Measurements from ENCODE around the gene TUBGCP2.

The TUBGCP2 gene

DNA sequence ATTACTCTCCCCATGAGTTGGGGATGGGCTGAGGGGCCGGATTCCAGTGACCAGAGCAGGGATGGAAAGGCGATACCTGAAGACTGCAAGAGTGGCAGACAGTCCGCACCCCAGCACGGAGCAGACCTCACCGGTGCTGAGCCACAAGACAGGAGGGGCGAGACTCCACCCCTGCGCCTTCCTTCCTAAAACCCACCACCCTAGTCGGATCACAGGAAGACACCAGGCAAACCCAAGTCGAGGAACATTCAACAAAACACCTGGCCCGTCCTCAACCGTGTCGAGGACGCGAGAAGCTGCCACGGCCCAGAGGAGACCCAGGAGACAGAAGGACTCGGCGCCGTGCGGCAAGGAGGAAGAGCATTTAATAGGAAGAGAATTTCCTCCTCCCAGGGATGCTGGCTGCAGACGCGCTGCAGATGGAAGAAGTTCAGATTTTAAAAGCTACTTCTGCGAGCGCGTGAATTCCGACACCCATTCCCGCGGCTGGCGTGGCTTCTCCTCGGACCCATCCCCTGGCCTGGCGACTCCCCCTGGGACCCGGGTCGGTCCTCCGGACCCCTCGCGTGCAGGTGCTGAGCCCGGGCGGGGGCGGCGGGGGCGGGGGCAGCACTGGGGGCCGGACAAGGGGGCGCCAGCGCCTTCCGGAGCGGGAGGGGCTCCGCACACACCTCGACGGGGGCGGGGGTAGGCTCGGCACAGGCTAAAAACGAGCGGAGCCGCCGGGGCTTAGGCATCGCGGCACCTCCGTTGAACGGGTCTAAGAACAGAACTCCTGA, 79.2 kb downstream of the TUBGCP2 start:
- DNase-seq (ENCODE audit: extremely low spot score) = no peak
- ChIA-PET POLR2A (no interaction called here), CTCF (interaction anchor here (0.6 kb wide), 1 partner anchor 385 kb away, joined by 6 read pairs; no protein-coding TSS in a partner anchor)
- TF ChIP-seq PKNOX1 (IDR thresholded peaks at IDR 0.05) (no peak), HDGF (IDR thresholded peaks at IDR 0.05; ENCODE audit: borderline replicate concordance) (no peak), FOXK2 (IDR thresholded peaks at IDR 0.05) (no peak), ARNT (IDR thresholded peaks at IDR 0.05) (no peak), FOXM1 (IDR thresholded peaks at IDR 0.05; ENCODE audit: borderline replicate concordance) (no peak), TARDBP (IDR thresholded peaks at IDR 0.05) (no peak), CTBP1 (IDR thresholded peaks at IDR 0.05; ENCODE audit: borderline replicate concordance) (no peak), SUZ12 (IDR thresholded peaks at IDR 0.05) (no peak), FOXA1 (IDR thresholded peaks at IDR 0.05) (no peak), BHLHE40 (IDR thresholded peaks at IDR 0.05; ENCODE audit: borderline replicate concordance) (no peak), NFRKB (IDR thresholded peaks at IDR 0.05) (no peak), LEF1 (IDR thresholded peaks at IDR 0.05; ENCODE audit: borderline replicate concordance) (no peak), ZNF384 (IDR thresholded peaks at IDR 0.05) (no peak), ELF4 (IDR thresholded peaks at IDR 0.05) (no peak), SP1 (IDR thresholded peaks at IDR 0.05) (no peak)
